Left ventricle myocardium inferior (tissue), 1 donor: Measurements from ENCODE around the gene IDE. TPM values are rescaled to one million over a fixed set of nuclear protein-coding genes. Genes with fewer than 3 reads are reported as not detected.

Experiments used
- DNase-seq: peaks from one replicate; pipeline ENCODE4 v3.0.0-alpha.2; 2020
- H3K27ac ChIP-seq: fragments of 200-600 bp; replicated peaks from 2 replicates; pipeline ENCODE4 v1.8.0; 2021
- H3K27me3 ChIP-seq: fragments of 200-600 bp; 2 replicates; pipeline ENCODE4 v1.8.0; 2021; ENCODE audit warnings: low read depth
- H3K36me3 ChIP-seq: fragments of 200-600 bp; 2 replicates; pipeline ENCODE4 v1.8.0; 2021
- H3K4me1 ChIP-seq: fragments of 200-600 bp; 2 replicates; pipeline ENCODE4 v1.8.0; 2021
- H3K4me3 ChIP-seq: fragments of 200-600 bp; 2 replicates; pipeline ENCODE4 v1.8.0; 2021; ENCODE audit warnings: mild to moderate bottlenecking, moderate library complexity
- H3K9me3 ChIP-seq: fragments of 200-600 bp; replicated peaks from 2 replicates; pipeline ENCODE4 v1.8.0; 2021
- CTCF ChIP-seq: fragments of 200-600 bp; IDR thresholded peaks from 2 replicates; pipeline ENCODE4 v1.8.0; 2021; ENCODE audit warnings: antibody characterized with exemption, mild to moderate bottlenecking, borderline replicate concordance
- intact Hi-C: fragments of 100-400 bp; cut with micrococcal nuclease; formaldehyde crosslinking; loops from one replicate; pipeline ENCODE4 v1.11.0; 2022
- total RNA-seq: library from RNA; stranded (reverse); fragmentation: NEBNext Ultra II Directional; extraction: Animal tissue kit (Norgen Biotek cat#: 25700); gene quantifications from one replicate; pipeline ENCODE4 v1.2.1, GENCODE V29; 2021
- donor health status: DM: no; HTN: yes; CAD: no; lungs with severe emphysema.

Gene IDE
- total RNA-seq, 1 donor from 2014 or later = 42.1 TPM

- TF ChIP-seq CTCF = no peak
- Histone ChIP-seq H3K9me3 (no peaks in the 10 kb centered on the region), H3K4me3 (no peak overlapping the region), H3K27me3 (no peaks in the 10 kb centered on the region), H3K27ac (no peak overlapping the region), H3K36me3 (no peaks in the 10 kb centered on the region), H3K4me1 (peaks cover 25% of the 10 kb centered on the region)
- no peak for DNase-seq
- intact Hi-C loops = no loop called here
Observed at GRCh38 chr10:92595505-92595904, 21.6 kb upstream of the IDE start.

- no peaks in the 10 kb centered on the region for H3K36me3 ChIP-seq
- H3K27ac ChIP-seq = no peak overlapping the region
- H3K4me3 ChIP-seq = peak overlapping the region; percentile 93
- TF ChIP-seq CTCF = no peak
- no peak for DNase-seq
- H3K4me1 ChIP-seq = peaks cover 25% of the 10 kb centered on the region
- H3K9me3 ChIP-seq = no peaks in the 10 kb centered on the region
- intact Hi-C loops = no loop called here
- H3K27me3 ChIP-seq = no peaks in the 10 kb centered on the region
Observed at GRCh38 chr10:92593619-92594588, 20.0 kb upstream of the IDE start.

GRCh38 chr10:92592761-92593618, 19.1 kb upstream of the IDE start, which contains the start of gene KIF11:
TSS of gene KIF11 (plus strand) at chr10:92593130. CDS start at chr10:92593376, 246 bp downstream.
- H3K9me3 ChIP-seq = no peaks in the 10 kb centered on the region
- peak; percentile 99 for DNase-seq
- peak within 1 kb of the TSS; percentile 95 for H3K27ac ChIP-seq
- intact Hi-C loops = no loop called here
- no peak for TF ChIP-seq CTCF
- peak within 1 kb of the TSS; percentile 93 for H3K4me3 ChIP-seq
- no peaks in the 10 kb centered on the region for H3K36me3 ChIP-seq
- peaks cover 25% of the 10 kb centered on the region for H3K4me1 ChIP-seq
- no peaks in the 10 kb centered on the region for H3K27me3 ChIP-seq

- DNase-seq = peak; percentile 93
- Histone ChIP-seq H3K9me3 (no peaks in the 10 kb centered on the region), H3K27ac (peak overlapping the region; percentile 95), H3K4me3 (peak overlapping the region; percentile 93), H3K4me1 (peaks cover 25% of the 10 kb centered on the region), H3K36me3 (no peaks in the 10 kb centered on the region), H3K27me3 (no peaks in the 10 kb centered on the region)
- no peak for TF ChIP-seq CTCF
- intact Hi-C loops = loop anchor here (2.0 kb wide), 1 partner anchor 165 kb away; no protein-coding TSS in a partner anchor
Observed at GRCh38 chr10:92591550-92592022, 17.7 kb upstream of the IDE start.
